IPS DF 4.7 (cell line): ENCODE results near the gene HOMER2.
"Not testable (repeated sequence)": the region's sequence is repeated elsewhere in the genome, so short reads cannot be mapped to it uniquely, and the experiment has no call there.

Source experiments
- DNase-seq: peaks from one replicate; pipeline ENCODE4 v3.0.0-alpha.2; 2013; ENCODE audit warnings: low spot score; ENCODE audit errors: extremely low read depth

HOMER2 gene

GRCh38 chr15:82966671-82967071 lies 14.2 kb upstream of the HOMER2 start:
- DNase-seq = no peak

GRCh38 chr15:82964890-82965289 lies 12.4 kb upstream of the HOMER2 start:
- no peak for DNase-seq

GRCh38 chr15:82963471-82964341 lies 11.2 kb upstream of the HOMER2 start:
- no peak for DNase-seq

GRCh38 chr15:82960766-82961165 lies 8.2 kb upstream of the HOMER2 start:
- no peak for DNase-seq

GRCh38 chr15:82959423-82959822 lies 6.9 kb upstream of the HOMER2 start:
- no peak for DNase-seq

GRCh38 chr15:82958638-82959037 lies 6.1 kb upstream of the HOMER2 start:
- DNase-seq = no peak

- DNase-seq = no peak
These were observed 905 bp downstream of the HOMER2 start for GRCh38 chr15:82951472-82952157.

- no peak for DNase-seq
These were observed 1.7 kb downstream of the HOMER2 start for GRCh38 chr15:82950746-82951370.

GRCh38 chr15:82950295-82950694 lies 2.2 kb downstream of the HOMER2 start:
- DNase-seq = no peak

GRCh38 chr15:82946155-82946701 lies 6.3 kb downstream of the HOMER2 start:
- DNase-seq = no peak

- no peak for DNase-seq
These were observed 7.2 kb downstream of the HOMER2 start for GRCh38 chr15:82945326-82945725.

- no peak for DNase-seq
These were observed 7.7 kb downstream of the HOMER2 start for GRCh38 chr15:82944821-82945220.

- no peak for DNase-seq
These were observed 8.5 kb downstream of the HOMER2 start for GRCh38 chr15:82944056-82944455.

- DNase-seq = no peak
These were observed 9.3 kb downstream of the HOMER2 start for GRCh38 chr15:82943176-82943575.

- DNase-seq = no peak
These were observed 9.8 kb downstream of the HOMER2 start for GRCh38 chr15:82942691-82943090.

GRCh38 chr15:82939678-82940077 lies 12.8 kb downstream of the HOMER2 start:
- not testable (repeated sequence) for DNase-seq

- DNase-seq = no peak
These were observed 14.8 kb downstream of the HOMER2 start for GRCh38 chr15:82937712-82938058.

- DNase-seq = no peak
These were observed 15.4 kb downstream of the HOMER2 start for GRCh38 chr15:82936966-82937711.

- DNase-seq = no peak
These were observed 17.1 kb downstream of the HOMER2 start for GRCh38 chr15:82935382-82935781.

GRCh38 chr15:82934100-82934880 lies 18.2 kb downstream of the HOMER2 start:
- DNase-seq = no peak

GRCh38 chr15:82933576-82933975 lies 18.9 kb downstream of the HOMER2 start:
- no peak for DNase-seq
